T1000 (cell line): ENCODE results near the gene YIPF4.
"Not testable (repeated sequence)": the region's sequence is repeated elsewhere in the genome, so short reads cannot be mapped to it uniquely, and the experiment has no call there.

Experiments used
- DNase-seq: peaks from one replicate; lab custom pipeline; 2025; ENCODE audit warnings: mixed read lengths; lab: John Stamatoyannopoulos, UW

The YIPF4 gene

GRCh38 chr2:32277674-32278477 lies at the start of gene YIPF4:
Gene YIPF4, plus strand, starts transcription at chr2:32277904. Its CDS starts 252 bp downstream, at chr2:32278156.
- peak; percentile 75 for DNase-seq

GRCh38 chr2:32228181-32228580 lies 49.5 kb upstream of the YIPF4 start:
- DNase-seq = no peak

GRCh38 chr2:32229635-32230034 lies 48.1 kb upstream of the YIPF4 start:
- no peak for DNase-seq

DNA sequence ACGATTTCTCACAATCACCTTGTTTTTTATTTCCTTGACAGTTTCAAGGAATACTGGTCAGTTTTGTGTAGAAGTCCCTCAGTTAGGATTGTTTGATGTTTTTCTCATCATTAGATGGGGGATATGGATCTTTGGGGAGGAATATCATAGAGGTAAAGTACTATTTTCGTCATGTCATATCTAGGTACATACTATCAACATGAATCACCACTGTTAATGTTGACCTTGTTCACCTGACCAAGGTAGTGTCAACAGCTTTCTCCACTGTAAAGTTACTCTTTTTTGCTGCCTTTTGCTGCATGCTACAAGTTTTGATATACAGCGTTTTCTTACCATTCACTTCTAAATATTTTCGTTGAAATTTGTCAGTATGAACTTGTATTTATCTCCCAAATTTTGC lies 45.7 kb upstream of the YIPF4 start:
- no peak for DNase-seq

DNA sequence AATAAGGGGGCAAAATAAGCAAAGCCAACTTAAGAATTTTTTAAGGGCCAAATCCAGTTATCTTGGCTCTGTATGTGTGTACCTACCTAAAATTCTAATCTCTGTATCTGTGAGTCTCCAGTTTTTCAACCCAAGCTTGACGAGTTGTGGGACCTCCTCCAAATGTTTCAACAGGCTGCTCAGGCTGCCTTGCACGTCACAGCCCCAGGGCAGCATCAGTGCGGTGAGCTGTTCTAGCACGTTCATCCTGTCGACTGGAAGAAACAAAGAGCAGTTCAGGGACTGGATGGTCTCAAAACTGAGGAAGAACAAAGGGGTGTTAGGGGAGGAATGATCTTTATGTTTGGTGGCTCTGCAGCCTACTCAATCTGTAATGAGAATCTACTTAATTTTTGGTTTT lies 42.4 kb upstream of the YIPF4 start:
- no peak for DNase-seq

- no peak for DNase-seq
Observed at GRCh38 chr2:32237488-32237887, 40.2 kb upstream of the YIPF4 start.

GRCh38 chr2:32237996-32238395 lies 39.7 kb upstream of the YIPF4 start:
- DNase-seq = no peak

DNA sequence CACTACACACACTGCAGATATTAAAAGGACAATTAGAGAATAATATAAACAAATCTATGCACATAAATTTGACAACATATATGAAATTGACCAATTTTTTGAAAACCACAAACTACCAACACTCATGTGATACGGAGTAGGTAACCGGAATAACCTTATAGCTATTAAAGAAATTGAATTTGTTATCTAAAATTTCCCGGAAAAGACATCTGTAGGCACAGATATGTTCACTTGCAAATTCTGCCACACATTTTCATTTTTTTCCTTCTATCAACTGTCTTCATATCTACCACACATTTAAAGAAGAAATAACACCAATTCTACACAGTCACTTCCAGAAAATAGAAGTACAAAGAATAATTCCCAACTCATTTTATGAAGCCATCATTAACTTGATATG lies 35.4 kb upstream of the YIPF4 start:
- DNase-seq = no peak

DNA sequence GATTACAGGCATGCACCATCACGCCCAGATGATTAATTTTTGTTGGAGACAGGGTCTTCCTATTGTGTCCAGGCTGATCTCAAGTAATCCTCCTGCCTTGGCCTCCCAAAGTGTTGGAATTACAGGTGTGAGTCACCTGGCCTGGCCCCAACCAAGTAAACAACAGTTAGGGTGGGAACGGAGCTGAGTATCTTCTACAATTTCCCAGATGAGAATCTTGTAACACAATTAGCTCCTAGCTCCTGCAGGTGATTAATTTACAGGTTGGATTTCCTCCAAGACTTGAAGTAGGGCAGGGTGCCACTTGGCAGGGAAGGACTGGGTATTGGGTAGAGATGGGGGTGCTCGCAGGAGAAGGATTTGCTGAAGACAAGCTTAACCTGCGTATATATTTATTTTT lies 30.8 kb upstream of the YIPF4 start:
- DNase-seq = no peak

GRCh38 chr2:32248299-32248698 lies 29.4 kb upstream of the YIPF4 start:
- no peak for DNase-seq

GRCh38 chr2:32249731-32250236 lies 27.9 kb upstream of the YIPF4 start:
- DNase-seq = no peak

DNA sequence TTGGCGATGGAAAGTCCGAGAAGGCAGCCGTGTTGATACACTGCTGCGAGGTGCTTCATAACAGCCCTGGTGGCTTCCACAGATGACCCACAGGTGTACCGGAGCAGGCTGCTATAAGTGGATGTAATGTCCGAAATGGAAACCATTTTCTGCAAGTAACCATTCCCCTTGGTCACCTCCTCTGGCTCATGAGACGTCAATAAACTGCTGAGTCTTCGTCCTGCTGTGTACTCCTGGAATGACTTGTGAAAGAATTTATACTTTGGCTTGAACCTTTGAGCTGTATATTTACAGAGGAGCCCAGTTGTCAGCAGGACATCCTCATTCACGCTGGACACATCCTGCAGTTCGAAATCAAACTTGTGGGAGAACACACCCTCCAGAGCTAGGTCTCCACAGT lies 27.4 kb upstream of the YIPF4 start:
- no peak for DNase-seq

GRCh38 chr2:32258242-32258641 lies 19.5 kb upstream of the YIPF4 start:
- no peak for DNase-seq

DNA sequence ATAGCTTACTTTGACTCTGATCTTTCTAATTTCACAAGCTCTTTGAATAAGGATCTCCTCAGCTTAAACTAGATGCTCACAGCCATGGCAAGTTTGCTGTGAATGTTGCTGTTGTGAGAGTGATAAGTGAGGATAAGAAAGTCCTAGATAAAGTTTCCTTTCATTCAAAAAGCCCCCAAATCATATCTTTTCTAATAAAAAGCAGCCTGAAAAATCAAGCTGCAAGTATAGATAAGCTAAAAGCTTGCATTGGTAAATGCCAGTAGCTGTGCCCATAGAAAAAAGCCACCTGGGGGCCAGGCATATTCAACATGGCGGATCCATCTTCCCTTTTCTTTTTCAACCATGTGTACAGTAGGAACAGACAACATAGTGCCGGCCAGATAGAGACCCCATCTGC lies 17.3 kb upstream of the YIPF4 start:
- no peak for DNase-seq

DNA sequence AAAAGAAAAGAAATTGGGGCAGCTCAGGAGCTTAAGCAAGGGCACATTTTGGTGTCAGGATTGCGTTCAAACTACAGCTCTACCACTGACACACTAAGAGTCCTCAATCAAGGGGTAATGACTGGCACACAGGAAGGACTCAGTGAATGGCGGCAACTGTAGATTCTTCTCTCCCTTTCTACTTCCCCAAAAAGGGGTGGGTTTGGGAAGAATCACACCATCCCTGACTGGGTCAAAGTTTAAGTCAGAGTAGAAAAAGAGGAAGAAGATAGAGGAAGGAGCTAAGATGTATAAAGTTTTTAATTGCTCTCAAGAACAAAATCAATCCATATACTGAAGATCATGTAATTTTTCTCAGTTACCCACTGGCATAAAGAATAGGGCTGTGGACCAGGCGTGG lies 15.6 kb upstream of the YIPF4 start:
- DNase-seq = no peak

- DNase-seq = no peak
Observed at GRCh38 chr2:32264422-32265105, 13.1 kb upstream of the YIPF4 start, which contains the start of gene NLRC4. Gene NLRC4, minus strand, starts transcription at chr2:32264886. Its CDS starts 8,111 bp downstream, at chr2:32256775.

GRCh38 chr2:32271063-32271462 lies 6.6 kb upstream of the YIPF4 start:
- DNase-seq = no peak

DNA sequence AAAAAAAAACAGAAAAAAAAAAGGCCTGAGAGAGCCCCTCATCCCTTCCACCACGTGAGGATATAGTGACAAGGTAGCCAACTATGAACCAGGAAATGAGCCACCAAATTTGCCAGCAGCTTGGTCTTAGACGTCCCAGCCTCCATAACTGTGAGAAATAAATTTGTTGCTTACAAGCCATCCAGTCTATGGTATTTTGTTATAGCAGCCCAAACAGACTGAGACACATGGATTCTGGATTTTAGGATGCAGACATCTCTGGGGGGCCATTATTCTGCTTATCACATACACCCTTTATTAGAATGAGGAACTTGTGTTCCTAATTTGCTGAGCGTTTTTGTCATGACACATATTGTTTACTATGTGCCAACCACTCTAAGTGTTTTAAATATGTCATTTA lies 5.4 kb upstream of the YIPF4 start:
- DNase-seq = no peak

DNA sequence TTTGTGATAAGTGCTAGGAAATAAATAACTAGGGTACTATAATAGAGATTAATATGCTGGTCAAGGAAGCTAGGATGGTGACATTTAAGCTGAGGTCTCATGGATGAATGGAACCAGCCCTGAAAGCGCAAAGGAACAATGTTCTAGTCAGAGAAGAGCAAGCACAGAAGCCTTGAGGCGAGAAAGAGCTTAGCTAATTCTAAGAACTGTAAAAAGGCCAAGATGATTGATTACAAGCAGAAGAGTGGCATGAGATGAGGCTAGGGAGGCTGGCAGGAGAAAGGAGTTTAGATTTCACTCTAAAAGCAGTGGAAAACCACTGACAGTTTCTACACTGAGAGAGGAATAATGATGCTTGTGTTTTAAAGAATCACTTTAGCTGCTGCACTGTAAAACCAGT lies 3.4 kb upstream of the YIPF4 start:
- DNase-seq = no peak

DNA sequence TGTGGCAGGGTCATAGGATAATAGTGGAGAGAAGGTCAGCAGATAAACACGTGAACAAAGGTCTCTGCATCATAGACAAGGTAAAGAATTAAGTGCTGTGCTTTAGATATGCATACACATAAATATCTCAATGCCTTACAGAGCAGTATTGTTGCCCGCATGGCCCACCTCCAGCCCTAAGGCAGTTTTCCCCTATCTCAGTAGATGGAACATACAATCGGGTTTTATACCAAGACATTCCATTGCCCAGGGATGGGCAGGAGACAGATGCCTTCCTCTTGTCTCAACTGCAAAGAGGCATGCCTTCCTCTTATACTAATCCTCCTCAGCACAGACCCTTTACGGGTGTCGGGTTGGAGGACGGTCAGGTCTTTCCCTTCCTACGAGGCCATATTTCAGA lies 1.9 kb upstream of the YIPF4 start:
- DNase-seq = not testable (repeated sequence)

- DNase-seq = no peak
Observed at GRCh38 chr2:32277363-32277673, 386 bp upstream of the YIPF4 start.

GRCh38 chr2:32278478-32278853 lies 762 bp downstream of the YIPF4 start:
- DNase-seq = no peak

GRCh38 chr2:32284321-32284720 lies 6.6 kb downstream of the YIPF4 start:
- DNase-seq = no peak
